Measurements from ENCODE around the gene CDH4.

The CDH4 gene

DNA sequence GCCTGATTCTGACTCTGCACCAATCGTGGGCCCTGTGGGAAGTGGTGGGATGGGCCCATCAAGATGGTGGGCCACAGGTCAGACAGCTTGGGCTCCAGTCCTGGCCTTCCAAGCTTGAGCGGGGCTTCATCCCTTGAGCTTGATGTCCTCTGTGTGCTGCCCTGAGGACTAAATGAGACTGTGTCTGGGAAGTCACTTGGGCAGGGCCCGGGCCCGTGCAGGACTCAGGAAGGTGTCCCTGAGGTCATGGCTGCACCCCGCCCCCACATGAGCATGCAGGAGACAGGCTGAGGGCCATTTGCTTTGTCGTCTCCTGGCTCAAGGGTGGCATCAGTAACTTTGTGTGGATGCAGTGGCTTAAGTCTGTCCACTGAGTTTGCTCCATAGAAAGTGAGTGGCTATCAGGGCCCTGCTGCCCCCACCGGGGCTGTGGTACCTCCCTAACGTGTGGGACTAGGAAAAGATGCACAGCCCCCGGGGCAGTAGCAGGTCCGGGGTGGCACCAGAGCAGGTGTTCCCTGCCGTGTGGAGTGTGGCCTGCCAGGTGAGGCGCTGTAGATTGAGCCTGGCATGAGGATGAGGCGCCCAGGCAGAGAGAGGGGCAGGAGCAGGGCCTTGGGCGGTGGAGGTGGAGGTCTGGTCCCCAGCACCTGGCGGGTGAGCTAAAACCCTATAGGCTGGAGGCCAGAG lies 515.0 kb downstream of the CDH4 start:
- Histone ChIP-seq H3K36me3 (ENCODE audit: control insufficient read depth, insufficient read depth, low read length) (no peaks in the 10 kb centered on the region), H3K27ac (ENCODE audit: low read depth, low read length) (no peak overlapping the region), H3K4me1 (ENCODE audit: control insufficient read depth, insufficient read depth, low read length) (no peaks in the 10 kb centered on the region), H3K9ac (ENCODE audit: low read length) (no peak overlapping the region), H3K9me3 (ENCODE audit: control insufficient read depth, insufficient read depth, low read depth, low read length) (no peaks in the 10 kb centered on the region), H3K4me3 (ENCODE audit: low read depth, low read length) (no peak overlapping the region), H3K27me3 (ENCODE audit: control insufficient read depth, insufficient read depth, low read length) (peaks cover 14% of the 10 kb centered on the region)

DNA sequence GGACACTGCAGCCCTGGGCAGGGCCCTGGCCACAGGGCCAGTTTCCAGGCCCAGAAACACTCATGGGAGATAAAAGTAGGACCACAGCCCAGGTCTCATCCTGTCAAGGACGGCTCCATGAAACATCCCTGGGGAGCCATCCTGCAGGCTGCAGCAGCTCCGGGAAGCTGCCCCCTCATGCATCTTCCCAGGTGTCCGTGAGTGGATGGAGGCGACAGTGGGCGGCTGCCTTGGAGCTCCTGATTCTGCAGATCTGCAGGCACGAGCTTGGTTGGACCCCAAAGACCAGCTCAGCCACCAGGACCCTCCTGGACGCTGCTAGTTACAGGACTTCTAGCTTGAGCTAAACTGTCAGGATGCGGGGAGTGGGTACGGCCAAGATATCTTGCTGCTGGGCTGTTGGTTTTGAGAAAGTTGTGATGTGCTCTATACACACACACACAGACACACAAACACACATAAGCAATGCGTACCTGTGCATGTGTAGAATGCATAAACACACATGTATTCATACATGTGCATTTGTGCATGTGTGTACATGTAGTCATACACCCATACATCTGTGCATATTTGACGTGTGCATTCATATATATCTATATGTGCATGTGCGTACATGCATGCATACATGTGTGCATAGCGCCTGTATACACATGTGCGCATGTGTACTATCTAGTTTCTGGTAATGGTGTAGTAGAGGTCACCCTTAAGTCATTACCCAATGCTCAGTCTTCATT lies 515.9 kb downstream of the CDH4 start:
- H3K27me3 ChIP-seq (ENCODE audit: control insufficient read depth, insufficient read depth, low read length), result peaks cover 8% of the 10 kb centered on the region
- H3K9ac ChIP-seq (ENCODE audit: low read length), result no peak overlapping the region

DNA sequence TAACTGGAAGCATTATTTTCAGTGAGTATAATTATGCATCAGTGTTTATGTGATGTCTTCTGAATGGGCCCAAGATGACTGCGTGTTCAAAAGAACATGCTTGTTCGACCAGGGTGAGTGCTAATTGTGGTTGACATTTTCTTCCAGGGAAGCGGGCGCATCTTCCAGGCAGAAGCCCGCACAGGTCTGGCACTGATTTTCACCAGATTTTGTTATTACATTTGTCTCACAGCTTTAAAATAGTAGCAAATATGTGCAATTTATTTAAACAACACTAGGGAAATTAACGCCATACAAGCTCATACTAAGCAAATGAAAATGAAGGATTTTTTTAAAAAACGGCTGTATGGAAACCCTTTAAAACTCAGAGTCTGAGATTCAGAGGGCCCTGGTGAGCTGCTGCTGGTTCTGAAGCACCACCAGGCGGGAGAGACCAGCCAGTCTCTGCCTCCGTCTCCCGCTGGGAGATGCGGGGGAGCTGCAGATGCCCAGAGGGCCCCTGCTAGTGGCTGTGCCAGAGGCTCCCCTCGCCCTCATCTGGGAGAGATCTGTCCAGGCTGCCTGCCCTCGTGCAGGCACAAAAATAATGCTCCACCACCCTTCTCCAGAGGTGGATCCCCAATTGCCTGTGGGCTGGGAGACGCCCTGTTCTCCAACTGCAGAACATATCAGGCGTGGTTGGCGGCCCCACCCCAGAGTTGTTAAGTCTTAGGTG lies 516.7 kb downstream of the CDH4 start:
- Histone ChIP-seq H3K4me1 (ENCODE audit: control insufficient read depth, insufficient read depth, low read length) (no peaks in the 10 kb centered on the region), H3K27me3 (ENCODE audit: control insufficient read depth, insufficient read depth, low read length) (peaks cover 2% of the 10 kb centered on the region; the same call in 1 of the 2 replicates), H3K9ac (ENCODE audit: low read length) (no peak overlapping the region), H3K36me3 (ENCODE audit: control insufficient read depth, insufficient read depth, low read length) (no peaks in the 10 kb centered on the region), H3K27ac (ENCODE audit: low read depth, low read length) (no peak overlapping the region), H3K9me3 (ENCODE audit: control insufficient read depth, insufficient read depth, low read depth, low read length) (no peaks in the 10 kb centered on the region), H3K4me3 (ENCODE audit: low read depth, low read length) (no peak overlapping the region)

More for the DNA sequence above, 515.9 kb downstream of the CDH4 start:
- H3K27ac ChIP-seq (ENCODE audit: low read depth, low read length), result no peak overlapping the region
- no peaks in the 10 kb centered on the region for H3K9me3 ChIP-seq (ENCODE audit: control insufficient read depth, insufficient read depth, low read depth, low read length)
- no peaks in the 10 kb centered on the region for H3K4me1 ChIP-seq (ENCODE audit: control insufficient read depth, insufficient read depth, low read length)
- H3K36me3 ChIP-seq (ENCODE audit: control insufficient read depth, insufficient read depth, low read length), result no peaks in the 10 kb centered on the region
- H3K4me3 ChIP-seq (ENCODE audit: low read depth, low read length), result no peak overlapping the region

DNA sequence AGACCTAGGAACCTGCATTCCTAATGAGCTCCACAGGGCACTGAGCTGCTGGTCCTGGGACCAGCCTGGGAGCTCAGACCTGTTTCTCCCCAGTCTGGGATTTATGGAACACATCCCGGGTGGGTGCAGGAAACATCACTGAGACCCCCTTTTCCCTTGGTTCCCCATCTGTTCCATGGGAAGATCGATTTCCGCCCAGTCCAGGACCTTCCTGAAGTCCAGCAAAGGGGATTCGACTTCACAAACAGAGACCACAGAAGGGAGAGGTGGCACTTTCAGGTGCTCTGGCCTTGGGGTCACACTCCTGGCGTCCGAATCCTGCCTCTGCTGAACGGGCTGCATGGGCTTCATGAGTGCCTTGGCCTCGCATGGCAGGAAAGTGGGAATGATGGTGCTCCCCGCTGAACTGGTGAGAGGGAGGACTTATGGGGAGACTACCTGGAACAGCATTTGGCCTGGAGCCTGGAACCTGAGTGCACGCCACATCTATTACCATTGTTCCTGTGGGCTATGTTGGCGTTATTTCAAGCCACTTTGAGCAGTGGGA lies 517.3 kb downstream of the CDH4 start:
- no peaks in the 10 kb centered on the region; the same call in 1 of the 2 replicates for H3K27me3 ChIP-seq (ENCODE audit: control insufficient read depth, insufficient read depth, low read length)
- no peaks in the 10 kb centered on the region for H3K4me1 ChIP-seq (ENCODE audit: control insufficient read depth, insufficient read depth, low read length)
- H3K36me3 ChIP-seq (ENCODE audit: control insufficient read depth, insufficient read depth, low read length), result no peaks in the 10 kb centered on the region
- H3K27ac ChIP-seq (ENCODE audit: low read depth, low read length), result no peak overlapping the region
- H3K9ac ChIP-seq (ENCODE audit: low read length), result no peak overlapping the region
- H3K9me3 ChIP-seq (ENCODE audit: control insufficient read depth, insufficient read depth, low read depth, low read length), result no peaks in the 10 kb centered on the region
- H3K4me3 ChIP-seq (ENCODE audit: low read depth, low read length), result no peak overlapping the region

DNA sequence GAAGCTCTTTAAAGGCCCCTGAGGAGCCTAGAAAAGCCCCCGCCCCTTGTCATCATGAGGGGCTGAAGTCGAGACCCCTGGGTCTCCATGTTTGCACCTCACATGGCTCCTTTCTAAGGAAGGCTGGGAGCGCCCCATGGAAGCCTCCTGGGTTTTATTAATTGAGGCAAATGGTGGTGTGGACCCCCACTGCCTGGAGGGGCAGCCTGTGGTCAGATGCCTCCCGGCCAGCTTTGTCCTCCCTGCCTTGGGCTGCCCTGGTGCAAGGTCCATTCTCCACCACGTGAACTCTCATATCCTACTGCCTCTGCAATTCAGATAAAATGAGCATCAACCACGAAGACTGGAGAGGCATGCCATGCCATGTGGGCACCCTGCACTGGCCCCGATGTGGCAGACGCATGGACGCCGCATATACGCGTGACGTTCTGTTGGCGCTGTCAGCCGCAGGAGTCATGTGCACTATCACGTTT lies 518.1 kb downstream of the CDH4 start:
- H3K9ac ChIP-seq (ENCODE audit: low read length), result no peak overlapping the region
- no peaks in the 10 kb centered on the region for H3K4me1 ChIP-seq (ENCODE audit: control insufficient read depth, insufficient read depth, low read length)
- no peaks in the 10 kb centered on the region for H3K36me3 ChIP-seq (ENCODE audit: control insufficient read depth, insufficient read depth, low read length)
- H3K27ac ChIP-seq (ENCODE audit: low read depth, low read length), result no peak overlapping the region
- H3K9me3 ChIP-seq (ENCODE audit: control insufficient read depth, insufficient read depth, low read depth, low read length), result no peaks in the 10 kb centered on the region
- H3K4me3 ChIP-seq (ENCODE audit: low read depth, low read length), result no peak overlapping the region
- H3K27me3 ChIP-seq (ENCODE audit: control insufficient read depth, insufficient read depth, low read length), result no peaks in the 10 kb centered on the region; the same call in 1 of the 2 replicates

DNA sequence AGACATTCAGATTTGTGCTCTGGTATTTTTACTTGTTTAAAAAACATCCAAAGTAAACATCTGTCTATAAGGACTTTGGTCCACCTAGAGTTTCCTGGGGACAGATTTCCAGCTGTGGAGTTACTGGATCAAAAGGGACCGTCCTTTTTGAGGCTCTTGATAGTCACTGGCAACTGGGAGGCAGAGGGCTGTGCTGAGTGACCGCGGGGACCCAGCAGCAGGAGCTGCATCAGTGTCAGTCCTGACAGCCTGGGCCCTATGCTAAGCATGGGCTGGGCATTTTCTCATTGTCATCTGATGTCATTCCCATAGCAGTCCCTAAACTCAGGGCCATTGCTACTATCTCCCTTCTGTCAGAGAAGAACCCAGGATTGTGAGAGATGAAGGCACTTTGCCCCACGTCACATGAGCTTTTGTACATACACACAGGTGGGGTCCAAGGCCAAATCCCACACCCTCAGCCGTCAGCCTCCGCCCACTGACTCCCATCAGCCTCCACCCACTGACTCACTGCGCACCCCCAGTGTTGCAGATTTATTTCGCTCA lies 519.8 kb downstream of the CDH4 start:
- no peak overlapping the region for H3K9ac ChIP-seq (ENCODE audit: low read length)
- no peaks in the 10 kb centered on the region for H3K4me1 ChIP-seq (ENCODE audit: control insufficient read depth, insufficient read depth, low read length)
- no peak overlapping the region for H3K27ac ChIP-seq (ENCODE audit: low read depth, low read length)
- H3K9me3 ChIP-seq (ENCODE audit: control insufficient read depth, insufficient read depth, low read depth, low read length), result no peaks in the 10 kb centered on the region
- H3K4me3 ChIP-seq (ENCODE audit: low read depth, low read length), result no peak overlapping the region
- no peaks in the 10 kb centered on the region; the same call in 1 of the 2 replicates for H3K27me3 ChIP-seq (ENCODE audit: control insufficient read depth, insufficient read depth, low read length)
- no peaks in the 10 kb centered on the region for H3K36me3 ChIP-seq (ENCODE audit: control insufficient read depth, insufficient read depth, low read length)

DNA sequence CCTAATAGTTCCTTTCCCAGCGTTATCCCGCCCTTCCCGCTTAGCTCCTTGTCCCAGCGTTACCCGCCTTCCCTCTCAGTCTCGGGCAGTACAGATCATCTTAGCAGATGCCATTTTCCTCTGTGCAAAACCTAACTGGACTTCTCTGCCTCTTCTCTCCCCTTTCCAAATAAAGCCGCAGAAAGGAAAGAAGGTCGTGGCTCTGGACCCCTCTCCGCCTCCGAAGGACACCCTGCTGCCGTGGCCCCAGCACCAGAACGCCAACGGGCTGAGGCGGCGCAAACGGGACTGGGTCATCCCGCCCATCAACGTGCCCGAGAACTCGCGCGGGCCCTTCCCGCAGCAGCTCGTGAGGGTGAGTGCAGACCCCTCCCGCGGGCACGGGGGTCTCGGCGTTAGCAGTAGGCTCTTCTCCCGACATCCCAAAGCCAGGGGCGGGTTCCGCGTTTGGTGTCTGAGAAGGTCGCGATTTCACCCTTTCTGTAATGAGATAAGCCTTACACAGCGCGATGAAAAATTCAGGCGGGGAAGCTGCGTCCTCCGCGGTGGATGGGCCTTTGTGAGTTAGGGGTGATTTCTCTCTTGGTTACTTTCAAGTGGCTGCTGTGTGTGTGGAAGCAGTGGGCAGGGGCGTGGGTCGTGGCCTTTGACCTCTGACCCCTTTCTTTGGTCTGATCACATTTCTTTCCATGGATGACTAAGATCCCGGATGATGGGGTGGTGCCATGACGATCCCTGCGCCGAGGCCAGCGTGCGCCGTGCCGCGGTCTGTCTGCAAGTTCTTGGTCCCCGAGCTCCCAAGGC lies 521.0 kb downstream of the CDH4 start:
- Histone ChIP-seq H3K27me3 (ENCODE audit: control insufficient read depth, insufficient read depth, low read length) (peaks cover 4% of the 10 kb centered on the region), H3K4me1 (ENCODE audit: control insufficient read depth, insufficient read depth, low read length) (no peaks in the 10 kb centered on the region), H3K9me3 (ENCODE audit: control insufficient read depth, insufficient read depth, low read depth, low read length) (no peaks in the 10 kb centered on the region), H3K9ac (ENCODE audit: low read length) (no peak overlapping the region), H3K27ac (ENCODE audit: low read depth, low read length) (no peak overlapping the region), H3K4me3 (ENCODE audit: low read depth, low read length) (no peak overlapping the region), H3K36me3 (ENCODE audit: control insufficient read depth, insufficient read depth, low read length) (no peaks in the 10 kb centered on the region)

DNA sequence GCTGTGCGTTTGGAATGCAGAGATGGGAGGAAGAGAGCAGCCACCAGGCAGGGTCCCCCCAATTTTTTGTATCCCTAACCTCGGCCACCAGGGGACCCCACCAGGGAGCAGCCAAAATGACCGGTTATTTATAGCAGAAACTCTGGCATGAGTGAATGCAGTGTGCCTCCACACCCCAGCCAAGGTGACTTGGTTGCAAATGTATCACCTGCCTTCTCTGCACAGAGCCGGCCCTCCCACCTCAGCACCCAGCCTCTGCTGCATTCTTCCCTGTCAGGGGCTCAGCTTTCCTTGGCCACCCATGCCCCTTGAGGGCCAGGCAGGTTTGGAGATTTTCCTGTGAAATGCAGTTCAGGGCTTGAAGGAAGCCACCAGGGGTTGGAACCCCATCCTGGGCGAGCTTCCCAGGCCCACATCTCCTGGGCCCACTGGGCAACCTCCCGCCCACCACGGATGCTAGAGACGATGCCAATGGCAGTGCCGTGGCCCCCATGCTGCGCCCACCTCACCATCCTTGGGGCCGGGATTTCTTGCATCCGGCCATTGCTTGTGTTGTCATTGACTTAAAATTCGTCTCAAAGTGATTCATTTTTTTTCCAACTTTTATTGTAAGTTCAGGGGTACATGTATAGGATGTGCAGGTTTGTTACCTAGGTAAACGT lies 522.0 kb downstream of the CDH4 start:
- Histone ChIP-seq H3K27ac (ENCODE audit: low read depth, low read length) (no peak overlapping the region), H3K9ac (ENCODE audit: low read length) (no peak overlapping the region), H3K4me3 (ENCODE audit: low read depth, low read length) (no peak overlapping the region), H3K9me3 (ENCODE audit: control insufficient read depth, insufficient read depth, low read depth, low read length) (no peaks in the 10 kb centered on the region), H3K4me1 (ENCODE audit: control insufficient read depth, insufficient read depth, low read length) (no peaks in the 10 kb centered on the region), H3K27me3 (ENCODE audit: control insufficient read depth, insufficient read depth, low read length) (peaks cover 14% of the 10 kb centered on the region), H3K36me3 (ENCODE audit: control insufficient read depth, insufficient read depth, low read length) (no peaks in the 10 kb centered on the region)

DNA sequence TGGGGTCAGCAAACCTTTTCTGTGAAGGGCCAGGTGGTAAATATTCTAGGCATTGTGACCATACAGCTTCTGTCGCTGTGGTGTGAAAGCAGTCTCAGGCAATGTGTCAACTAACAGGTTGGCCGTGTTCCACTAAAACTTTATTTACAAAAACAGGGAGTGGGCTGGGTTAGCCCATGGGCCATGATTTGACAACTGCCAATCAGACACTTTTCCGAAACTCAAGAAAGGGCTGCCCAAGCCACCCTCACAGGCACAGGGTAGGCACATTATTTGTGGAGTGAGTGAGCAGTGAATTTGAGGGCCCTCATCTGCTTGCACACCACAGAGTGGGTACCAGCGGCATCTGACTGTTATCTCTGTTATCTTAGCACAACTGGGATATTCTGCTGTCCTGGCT lies 523.4 kb downstream of the CDH4 start:
- H3K27ac ChIP-seq (ENCODE audit: low read depth, low read length), result no peak overlapping the region
- no peak overlapping the region for H3K9ac ChIP-seq (ENCODE audit: low read length)
- no peaks in the 10 kb centered on the region for H3K9me3 ChIP-seq (ENCODE audit: control insufficient read depth, insufficient read depth, low read depth, low read length)
- H3K4me3 ChIP-seq (ENCODE audit: low read depth, low read length), result no peak overlapping the region
- no peaks in the 10 kb centered on the region for H3K4me1 ChIP-seq (ENCODE audit: control insufficient read depth, insufficient read depth, low read length)
- H3K36me3 ChIP-seq (ENCODE audit: control insufficient read depth, insufficient read depth, low read length), result no peaks in the 10 kb centered on the region
- peaks cover 23% of the 10 kb centered on the region for H3K27me3 ChIP-seq (ENCODE audit: control insufficient read depth, insufficient read depth, low read length)
